Measurements from ENCODE around the gene TRIAP1.
"Not testable (repeated sequence)": the region's sequence is repeated elsewhere in the genome, so short reads cannot be mapped to it uniquely, and the experiment has no call there.

TRIAP1 gene

GRCh38 chr12:120468325-120468820, 22.2 kb upstream of the TRIAP1 start:
- FAIRE-seq, result no peak

- FAIRE-seq, result no peak
These were observed 21.3 kb upstream of the TRIAP1 start for GRCh38 chr12:120467439-120467838.

GRCh38 chr12:120466560-120467315, 20.6 kb upstream of the TRIAP1 start:
- no peak for FAIRE-seq

GRCh38 chr12:120465756-120466155, 19.6 kb upstream of the TRIAP1 start:
- FAIRE-seq, result no peak

- FAIRE-seq, result no peak
These were observed 17.5 kb upstream of the TRIAP1 start for GRCh38 chr12:120463712-120464111.

- no peak for FAIRE-seq
These were observed 16.0 kb upstream of the TRIAP1 start for GRCh38 chr12:120462099-120462640.

- no peak for FAIRE-seq
These were observed 14.0 kb upstream of the TRIAP1 start for GRCh38 chr12:120460157-120460556.

- no peak for FAIRE-seq
These were observed 10.9 kb upstream of the TRIAP1 start for GRCh38 chr12:120457133-120457532.

GRCh38 chr12:120455302-120455701, 9.1 kb upstream of the TRIAP1 start:
- FAIRE-seq, result no peak

GRCh38 chr12:120453977-120454376, 7.8 kb upstream of the TRIAP1 start:
- FAIRE-seq, result no peak

- no peak for FAIRE-seq
These were observed 7.0 kb upstream of the TRIAP1 start for GRCh38 chr12:120453060-120453750.

GRCh38 chr12:120452524-120452923, 6.3 kb upstream of the TRIAP1 start:
- FAIRE-seq, result not testable (repeated sequence)

- no peak for FAIRE-seq
These were observed 1.8 kb upstream of the TRIAP1 start for GRCh38 chr12:120447992-120448391.

- not testable (repeated sequence) for FAIRE-seq
These were observed 627 bp upstream of the TRIAP1 start for GRCh38 chr12:120446844-120447178.

- no peak for FAIRE-seq
These were observed 1.5 kb downstream of the TRIAP1 start for GRCh38 chr12:120444676-120445075.

- FAIRE-seq, result no peak
These were observed 6.4 kb downstream of the TRIAP1 start for GRCh38 chr12:120439646-120440247.

GRCh38 chr12:120438495-120439198, 7.5 kb downstream of the TRIAP1 start:
- no peak for FAIRE-seq

- no peak for FAIRE-seq
These were observed 8.3 kb downstream of the TRIAP1 start, which contains the start of gene COX6A1 for GRCh38 chr12:120437735-120438494. TSS of gene COX6A1 (plus strand) at chr12:120438113. CDS start at chr12:120438127, 14 bp downstream.

GRCh38 chr12:120432772-120433525, 13.2 kb downstream of the TRIAP1 start:
- no peak for FAIRE-seq

- FAIRE-seq, result no peak
These were observed 16.8 kb downstream of the TRIAP1 start for GRCh38 chr12:120429368-120429767.

- no peak for FAIRE-seq
These were observed 17.5 kb downstream of the TRIAP1 start for GRCh38 chr12:120428597-120429229.
